Subcutaneous abdominal adipose tissue (tissue), 5 donors: Measurements from ENCODE around the gene ZFPL1.

Source experiments
- H3K27ac ChIP-seq: one replicate; pipeline ENCODE4 v1.7.0; 2013; ENCODE audit warnings: low read depth, mild to moderate bottlenecking, inconsistent platforms, low read length, moderate library complexity
- H3K27me3 ChIP-seq, 5 donors: one replicate each; pipeline ENCODE4 v1.7.0; 2013; ENCODE audit warnings: low read length in 5 of 5, inconsistent platforms in 1 of 5; ENCODE audit not compliant: control insufficient read depth in 5 of 5, insufficient read depth in 4 of 5
- H3K36me3 ChIP-seq, 5 donors: one replicate each; pipeline ENCODE4 v1.7.0; 2013; ENCODE audit warnings: low read length in 5 of 5; ENCODE audit not compliant: control insufficient read depth in 5 of 5, insufficient read depth in 5 of 5
- H3K4me1 ChIP-seq, 5 donors: one replicate each; pipeline ENCODE4 v1.7.0; 2013; ENCODE audit warnings: low read length in 5 of 5, mild to moderate bottlenecking in 3 of 5, moderate library complexity in 1 of 5; ENCODE audit not compliant: control insufficient read depth in 5 of 5, insufficient read depth in 5 of 5
- H3K4me3 ChIP-seq, 5 donors: one replicate each; pipeline ENCODE4 v1.7.0; 2013; ENCODE audit warnings: low read length in 5 of 5, low read depth in 1 of 5
- H3K9ac ChIP-seq, 5 donors: one replicate each; pipeline ENCODE4 v1.7.0; 2013; ENCODE audit warnings: low read length in 5 of 5, mild to moderate bottlenecking in 4 of 5, moderate library complexity in 3 of 5
- H3K9me3 ChIP-seq, 5 donors: one replicate each; pipeline ENCODE4 v1.7.0; 2013; ENCODE audit warnings: low read length in 5 of 5; ENCODE audit not compliant: control insufficient read depth in 5 of 5
- donor health status: healthy.
- donor health status: healthy.
- donor health status: healthy.
- donor health status: healthy.
- donor health status: healthy.

The ZFPL1 gene

GRCh38 chr11:65071907-65072630, 12.0 kb upstream of the ZFPL1 start:
- no peaks in the 10 kb centered on the region for H3K9me3 ChIP-seq
- peaks cover 0 to 2% (median 0%) of the 10 kb centered on the region in 5 donors for H3K27me3 ChIP-seq
- H3K4me1 ChIP-seq: no peaks in the 10 kb centered on the region
- no peak overlapping the region for H3K27ac ChIP-seq
- H3K36me3 ChIP-seq: no peaks in the 10 kb centered on the region
- H3K9ac ChIP-seq: no peak overlapping the region
- no peak overlapping the region for H3K4me3 ChIP-seq

- Histone ChIP-seq H3K4me3 (no peak overlapping the region), H3K9ac (no peak overlapping the region), H3K4me1 (no peaks in the 10 kb centered on the region), H3K9me3 (no peaks in the 10 kb centered on the region), H3K27ac (no peak overlapping the region), H3K27me3 (no peaks in the 10 kb centered on the region), H3K36me3 (no peaks in the 10 kb centered on the region)
Measured at GRCh38 chr11:65072631-65072966, 11.4 kb upstream of the ZFPL1 start.

GRCh38 chr11:65077451-65077850, 6.6 kb upstream of the ZFPL1 start:
- H3K36me3 ChIP-seq: no peaks in the 10 kb centered on the region
- H3K4me3 ChIP-seq: no peak overlapping the region
- H3K9ac ChIP-seq: no peak overlapping the region
- no peak overlapping the region for H3K27ac ChIP-seq
- H3K4me1 ChIP-seq: no peaks in the 10 kb centered on the region
- H3K27me3 ChIP-seq: no peaks in the 10 kb centered on the region
- no peaks in the 10 kb centered on the region for H3K9me3 ChIP-seq

GRCh38 chr11:65078151-65078550, 5.9 kb upstream of the ZFPL1 start:
- Histone ChIP-seq H3K9ac (no peak overlapping the region), H3K27ac (no peak overlapping the region), H3K9me3 (no peaks in the 10 kb centered on the region)

GRCh38 chr11:65078786-65079342, 5.2 kb upstream of the ZFPL1 start:
- Histone ChIP-seq H3K4me1 (peaks cover 0 to 8% (median 6%) of the 10 kb centered on the region in 5 donors), H3K36me3 (no peaks in the 10 kb centered on the region), H3K9ac (no peak overlapping the region), H3K4me3 (no peak overlapping the region), H3K27me3 (no peaks in the 10 kb centered on the region), H3K9me3 (no peaks in the 10 kb centered on the region), H3K27ac (no peak overlapping the region)

More at GRCh38 chr11:65078151-65078550, 5.9 kb upstream of the ZFPL1 start:
- Histone ChIP-seq H3K27me3 (no peaks in the 10 kb centered on the region), H3K36me3 (no peaks in the 10 kb centered on the region), H3K4me1 (peaks cover 0 to under 1% (median under 1%) of the 10 kb centered on the region in 5 donors), H3K4me3 (no peak overlapping the region)

GRCh38 chr11:65083134-65083833, 738 bp upstream of the ZFPL1 start:
- H3K27me3 ChIP-seq: no peaks in the 10 kb centered on the region
- peak overlapping the region; percentile 25 to 90 (median 88) for H3K4me3 ChIP-seq
- peak overlapping the region in 4 of 5 donors; percentile 71 to 91 (median 82) for H3K9ac ChIP-seq
- peak overlapping the region; percentile 78 for H3K27ac ChIP-seq
- peaks cover 6 to 22% (median 18%) of the 10 kb centered on the region in 5 donors for H3K4me1 ChIP-seq
- peaks cover 4 to 32% (median 30%) of the 10 kb centered on the region in 5 donors for H3K36me3 ChIP-seq
- H3K9me3 ChIP-seq: no peaks in the 10 kb centered on the region

- peaks cover 6 to 22% (median 18%) of the 10 kb centered on the region in 5 donors for H3K4me1 ChIP-seq
- H3K36me3 ChIP-seq: peaks cover 4 to 47% (median 45%) of the 10 kb centered on the region in 5 donors
- H3K4me3 ChIP-seq: peak overlapping the region; percentile 88 to 94 (median 89)
- H3K27ac ChIP-seq: peak overlapping the region; percentile 78
- peak overlapping the region; percentile 68 to 91 (median 85) for H3K9ac ChIP-seq
- no peaks in the 10 kb centered on the region for H3K27me3 ChIP-seq
- H3K9me3 ChIP-seq: no peaks in the 10 kb centered on the region
Measured at GRCh38 chr11:65084598-65085375, 765 bp downstream of the ZFPL1 start.

GRCh38 chr11:65085446-65085845, 1.4 kb downstream of the ZFPL1 start:
- peaks cover 6 to 22% (median 18%) of the 10 kb centered on the region in 5 donors for H3K4me1 ChIP-seq
- no peak overlapping the region for H3K27ac ChIP-seq
- no peaks in the 10 kb centered on the region for H3K9me3 ChIP-seq
- peaks cover 4 to 49% (median 46%) of the 10 kb centered on the region in 5 donors for H3K36me3 ChIP-seq
- peak overlapping the region in 1 of 5 donors; percentile 84 for H3K9ac ChIP-seq
- H3K4me3 ChIP-seq: peak overlapping the region in 1 of 5 donors; percentile 88
- H3K27me3 ChIP-seq: no peaks in the 10 kb centered on the region

- Histone ChIP-seq H3K9ac (peak overlapping the region in 1 of 5 donors; percentile 13), H3K4me3 (no peak overlapping the region), H3K27me3 (no peaks in the 10 kb centered on the region), H3K9me3 (no peaks in the 10 kb centered on the region), H3K36me3 (peaks cover 4 to 49% (median 46%) of the 10 kb centered on the region in 5 donors), H3K4me1 (peaks cover 6 to 22% (median 18%) of the 10 kb centered on the region in 5 donors), H3K27ac (no peak overlapping the region)
Measured at GRCh38 chr11:65086809-65087208, 2.8 kb downstream of the ZFPL1 start.
